Retinal pigment epithelial cell (primary cell): Measurements from ENCODE around the gene SPRR4.

Experiments used
- DNase-seq: peaks from one replicate; pipeline ENCODE4 v3.0.0-alpha.2; 2010; ENCODE audit warnings: low read depth
- H3K4me3 ChIP-seq: 2 replicates; pipeline ENCODE4 v1.5.1; 2011; ENCODE audit warnings: mild to moderate bottlenecking, low read length, control low read depth, moderate library complexity
- TF ChIP-seq, protein P1 (sequence below): conservative IDR thresholded peaks from 2 replicates; pipeline ENCODE4 v1.5.1; 2011; ENCODE audit warnings: low read depth, low read length, control low read depth, inconsistent platforms

SPRR4 gene

DNA sequence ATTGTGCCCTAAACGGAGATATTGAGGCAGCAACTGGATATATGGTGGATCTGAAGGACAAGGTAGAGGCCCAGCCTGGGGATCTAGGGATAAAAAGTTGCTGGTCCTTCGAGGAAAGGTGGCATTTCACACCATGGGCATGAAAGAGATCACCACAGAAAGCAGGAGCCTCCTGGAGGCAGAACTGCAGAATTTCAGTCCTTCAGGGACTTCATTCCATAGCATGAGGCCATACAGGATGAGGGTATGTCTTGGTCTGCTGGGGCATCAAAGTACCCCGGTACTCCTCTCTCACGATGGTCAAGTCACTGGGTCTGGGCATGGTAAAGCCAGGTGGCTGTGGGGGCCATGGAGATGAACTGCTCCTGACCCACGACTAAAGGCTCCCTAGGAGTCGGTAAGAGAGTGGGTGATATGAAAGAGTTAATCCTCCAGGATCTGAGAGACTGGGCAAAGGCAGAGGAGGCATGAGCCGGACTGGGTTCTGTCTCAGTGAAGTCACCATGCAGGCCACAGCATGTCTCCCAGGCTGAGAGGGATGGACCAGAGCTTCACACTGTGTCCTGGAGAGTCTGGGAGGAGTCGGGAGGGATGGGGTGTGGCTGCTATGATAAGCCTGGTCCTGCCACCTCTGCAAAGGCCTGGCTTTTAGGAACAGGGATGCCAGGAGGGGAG is 29.3 kb upstream of the SPRR4 start:
- no peak for DNase-seq
- H3K4me3 ChIP-seq: no peak overlapping the region
- TF ChIP-seq, protein P1, sequence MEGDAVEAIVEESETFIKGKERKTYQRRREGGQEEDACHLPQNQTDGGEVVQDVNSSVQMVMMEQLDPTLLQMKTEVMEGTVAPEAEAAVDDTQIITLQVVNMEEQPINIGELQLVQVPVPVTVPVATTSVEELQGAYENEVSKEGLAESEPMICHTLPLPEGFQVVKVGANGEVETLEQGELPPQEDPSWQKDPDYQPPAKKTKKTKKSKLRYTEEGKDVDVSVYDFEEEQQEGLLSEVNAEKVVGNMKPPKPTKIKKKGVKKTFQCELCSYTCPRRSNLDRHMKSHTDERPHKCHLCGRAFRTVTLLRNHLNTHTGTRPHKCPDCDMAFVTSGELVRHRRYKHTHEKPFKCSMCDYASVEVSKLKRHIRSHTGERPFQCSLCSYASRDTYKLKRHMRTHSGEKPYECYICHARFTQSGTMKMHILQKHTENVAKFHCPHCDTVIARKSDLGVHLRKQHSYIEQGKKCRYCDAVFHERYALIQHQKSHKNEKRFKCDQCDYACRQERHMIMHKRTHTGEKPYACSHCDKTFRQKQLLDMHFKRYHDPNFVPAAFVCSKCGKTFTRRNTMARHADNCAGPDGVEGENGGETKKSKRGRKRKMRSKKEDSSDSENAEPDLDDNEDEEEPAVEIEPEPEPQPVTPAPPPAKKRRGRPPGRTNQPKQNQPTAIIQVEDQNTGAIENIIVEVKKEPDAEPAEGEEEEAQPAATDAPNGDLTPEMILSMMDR: peak; percentile 27

DNA sequence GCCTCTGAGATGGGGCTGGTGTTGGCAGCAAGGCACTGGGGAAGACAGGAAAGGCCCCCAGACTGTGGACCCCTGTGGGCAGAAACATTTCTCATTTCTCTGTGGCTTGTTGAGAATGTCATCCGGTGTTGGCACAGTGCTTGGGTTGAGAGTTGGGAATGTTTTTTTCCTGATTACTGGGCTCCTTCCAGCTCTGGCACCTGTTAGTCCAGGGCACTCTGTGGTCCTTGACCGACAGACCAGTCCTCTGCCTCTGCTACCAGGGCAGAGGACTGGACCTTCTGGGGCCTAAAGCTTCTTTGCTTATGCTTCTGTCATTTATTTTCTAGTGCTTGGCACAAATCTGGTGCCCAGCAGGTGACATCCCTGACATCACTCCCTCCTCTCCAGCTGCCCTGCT is 28.3 kb upstream of the SPRR4 start:
- TF ChIP-seq, protein P1: no peak
- DNase-seq: no peak
- no peak overlapping the region for H3K4me3 ChIP-seq

DNA sequence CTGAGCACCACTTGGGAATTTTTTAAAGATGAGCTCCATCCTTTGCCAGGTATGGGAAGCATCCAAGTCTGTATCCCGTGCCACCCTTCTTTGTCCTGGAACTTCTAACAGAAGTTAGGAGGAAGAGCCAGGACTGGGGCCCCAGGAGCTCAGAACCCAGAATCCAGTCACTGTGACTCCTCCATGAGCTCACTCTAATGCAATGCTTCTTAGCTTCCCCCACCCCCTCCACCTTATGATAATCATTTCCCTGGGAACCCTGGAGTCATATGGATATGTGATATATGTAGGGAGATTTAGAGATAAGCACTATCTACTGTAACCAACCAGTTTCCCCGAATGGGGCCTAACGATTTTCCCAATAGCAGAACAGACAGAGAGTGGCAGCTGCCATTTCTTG is 24.2 kb upstream of the SPRR4 start:
- DNase-seq: no peak
- TF ChIP-seq, protein P1: no peak

DNA sequence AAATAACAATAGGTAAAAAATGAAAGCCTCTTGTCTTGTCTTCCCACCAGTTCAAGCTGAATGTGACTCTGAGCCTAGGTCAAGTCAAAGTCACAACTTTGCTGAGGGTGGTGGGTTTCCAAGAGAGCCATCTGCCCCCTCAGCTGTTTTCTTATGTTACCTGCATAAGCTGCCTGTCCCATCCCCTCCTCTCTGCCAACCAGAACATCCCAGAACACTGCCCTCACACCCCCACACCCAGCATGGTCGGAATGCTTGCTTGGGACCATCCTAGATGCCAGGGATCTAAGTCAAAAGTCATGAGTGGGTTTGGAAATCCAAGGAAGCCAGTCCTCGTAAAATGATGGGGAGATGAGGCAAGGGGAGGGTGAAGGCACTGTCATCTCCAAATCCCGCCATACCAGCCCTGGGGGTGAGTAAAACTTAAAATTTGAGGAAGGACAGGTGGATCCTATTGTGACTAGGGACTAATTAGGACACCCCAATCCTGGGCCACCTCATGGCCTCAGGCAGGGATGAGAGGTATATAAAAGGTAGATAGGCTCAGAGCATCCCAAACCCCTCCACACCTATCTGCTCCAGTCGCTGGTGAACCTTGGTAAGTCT is 23.7 kb upstream of the SPRR4 start, which contains the start of gene SPRR5:
Gene SPRR5 (plus strand): TSS at position 556 of the 606 bp plus-strand sequence. CDS start 1,349 bp downstream, outside the sequence.
- TF ChIP-seq, protein P1: no peak

More for the DNA sequence above, 24.2 kb upstream of the SPRR4 start:
- no peak overlapping the region for H3K4me3 ChIP-seq

DNA sequence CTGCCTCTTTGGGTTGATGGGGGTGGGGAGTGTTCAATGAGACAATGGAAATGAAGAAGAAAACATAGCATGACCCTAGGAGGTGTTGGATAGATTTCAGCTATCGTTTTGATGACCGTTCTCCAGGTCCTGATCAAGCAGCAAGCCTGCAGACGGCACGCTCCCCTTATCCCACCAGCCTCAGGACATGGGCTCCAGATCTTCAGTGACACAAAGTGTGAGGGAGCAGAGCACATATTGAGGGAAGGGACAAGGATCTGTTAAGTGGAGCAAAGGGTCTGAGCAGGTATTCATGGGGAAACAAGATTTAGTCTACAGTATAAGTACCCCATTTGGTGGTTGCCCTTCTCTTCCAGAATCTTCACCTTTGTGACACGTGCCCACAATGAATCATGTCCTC is 18.7 kb upstream of the SPRR4 start:
- no peak overlapping the region for H3K4me3 ChIP-seq
- TF ChIP-seq, protein P1: no peak
- no peak for DNase-seq

More for the DNA sequence above, 23.7 kb upstream of the SPRR4 start, which contains the start of gene SPRR5:
- no peak within 1 kb of the TSS for H3K4me3 ChIP-seq
- no peak for DNase-seq

- DNase-seq: no peak
- TF ChIP-seq, protein P1: no peak
- no peak overlapping the region for H3K4me3 ChIP-seq
Measured at GRCh38 chr1:152953761-152954160, 16.7 kb upstream of the SPRR4 start.

GRCh38 chr1:152954436-152954835 is 16.0 kb upstream of the SPRR4 start:
- H3K4me3 ChIP-seq: no peak overlapping the region
- TF ChIP-seq, protein P1: no peak
- peak; percentile 8 for DNase-seq
